Epithelial cell of alveolus of lung (primary cell): ENCODE results near the gene PRAF2. TPM values are rescaled to one million over a fixed set of nuclear protein-coding genes. Genes with fewer than 3 reads are reported as not detected.

ENCODE experiments used
- total RNA-seq: library from RNA; depleted of rRNA; stranded (reverse); fragments of >200 nt; gene quantifications from 2 replicates; pipeline ENCODE4 v1.2.1, GENCODE V29; 2015

PRAF2 gene
- 27.6 and 31.5 TPM in 2 replicates for total RNA-seq

GRCh38 chrX:49073601-49074575 lies at the start of gene PRAF2:
Gene PRAF2 (minus strand): TSS chrX:49074002. CDS start chrX:49073987, 15 bp downstream.

GRCh38 chrX:49079489-49080428 lies 6.0 kb upstream of the PRAF2 start, which contains the start of gene WDR45:
Gene WDR45 (minus strand): TSS chrX:49079887. CDS start chrX:49078095, 1,792 bp downstream.

GRCh38 chrX:49058794-49059193 lies 15.0 kb downstream of the PRAF2 start, which contains the start of gene CCDC120:
Gene CCDC120 (plus strand): TSS chrX:49058999. CDS start chrX:49062042, 3,043 bp downstream.

GRCh38 chrX:49043220-49043986 lies 30.4 kb downstream of the PRAF2 start, which contains the start of gene TFE3:
Gene TFE3 (minus strand): TSS chrX:49043357. CDS start chrX:49043226, 131 bp downstream.

Other genes starting within 250 kb of the PRAF2 start
- gene ERAS, start 247.5 kb downstream of the PRAF2 start, total RNA-seq: not detected in 2 replicates
- gene PCSK1N, start 238.4 kb downstream of the PRAF2 start, total RNA-seq: 0.65 and 3.2 TPM in 2 replicates
- gene TIMM17B, start 176.2 kb downstream of the PRAF2 start, total RNA-seq: 39.6 and 61.8 TPM in 2 replicates
- 50.2 and 53.3 TPM in 2 replicates for gene PQBP1, start 176.1 kb downstream of the PRAF2 start, total RNA-seq
- 27.7 and 39.3 TPM in 2 replicates for gene SLC35A2, start 162.4 kb downstream of the PRAF2 start, total RNA-seq
- gene PIM2, start 155.0 kb downstream of the PRAF2 start, total RNA-seq: 7.7 and 10.3 TPM in 2 replicates
- 28.5 and 42.8 TPM in 2 replicates for gene OTUD5, start 116.4 kb downstream of the PRAF2 start, total RNA-seq
- 1.8 and 2.4 TPM in 2 replicates for gene KCND1, start 102.2 kb downstream of the PRAF2 start, total RNA-seq
- 14.3 and 14.9 TPM in 2 replicates for gene GRIPAP1, start 71.7 kb downstream of the PRAF2 start, total RNA-seq
- gene TFE3, start 30.6 kb downstream of the PRAF2 start, total RNA-seq: 57.7 and 85.8 TPM in 2 replicates
- gene CCDC120, start 15.0 kb downstream of the PRAF2 start, total RNA-seq: 1.4 and 4.0 TPM in 2 replicates
- 58.1 and 64.8 TPM in 2 replicates for gene WDR45, start 5.9 kb upstream of the PRAF2 start, total RNA-seq
- 23.1 and 25.0 TPM in 2 replicates for gene GPKOW, start 49.7 kb upstream of the PRAF2 start, total RNA-seq
- gene MAGIX, start 88.8 kb upstream of the PRAF2 start, total RNA-seq: 0.40 and 3.4 TPM in 2 replicates
- gene PLP2, start 97.9 kb upstream of the PRAF2 start, total RNA-seq: 59.4 and 80.9 TPM in 2 replicates
- gene PRICKLE3, start 112.4 kb upstream of the PRAF2 start, total RNA-seq: 9.4 and 20.1 TPM in 2 replicates
- 0.13 TPM in 1 of 2 replicates, not detected in the other for gene SYP, start 126.2 kb upstream of the PRAF2 start, total RNA-seq
- not detected in 2 replicates for gene CACNA1F, start 159.3 kb upstream of the PRAF2 start, total RNA-seq
- 13.0 and 17.3 TPM in 2 replicates for gene CCDC22, start 161.5 kb upstream of the PRAF2 start, total RNA-seq
- gene FOXP3, start 190.7 kb upstream of the PRAF2 start, total RNA-seq: 0.39 TPM in 1 of 2 replicates, not detected in the other
- 1.9 and 2.5 TPM in 2 replicates for gene PPP1R3F, start 195.8 kb upstream of the PRAF2 start, total RNA-seq
- not detected in 2 replicates for gene GAGE10, start 229.6 kb upstream of the PRAF2 start, total RNA-seq
- gene GAGE12J, start 248.0 kb upstream of the PRAF2 start, total RNA-seq: not detected in 2 replicates